Measurements from ENCODE around the gene RAMACL. TPM values are rescaled to one million over a fixed set of nuclear protein-coding genes. Genes with fewer than 3 reads are reported as not detected.

RAMACL gene
- total and polyA plus RNA-seq, 4 donors = 0.22 to 0.59 (median 0.31) TPM

DNA sequence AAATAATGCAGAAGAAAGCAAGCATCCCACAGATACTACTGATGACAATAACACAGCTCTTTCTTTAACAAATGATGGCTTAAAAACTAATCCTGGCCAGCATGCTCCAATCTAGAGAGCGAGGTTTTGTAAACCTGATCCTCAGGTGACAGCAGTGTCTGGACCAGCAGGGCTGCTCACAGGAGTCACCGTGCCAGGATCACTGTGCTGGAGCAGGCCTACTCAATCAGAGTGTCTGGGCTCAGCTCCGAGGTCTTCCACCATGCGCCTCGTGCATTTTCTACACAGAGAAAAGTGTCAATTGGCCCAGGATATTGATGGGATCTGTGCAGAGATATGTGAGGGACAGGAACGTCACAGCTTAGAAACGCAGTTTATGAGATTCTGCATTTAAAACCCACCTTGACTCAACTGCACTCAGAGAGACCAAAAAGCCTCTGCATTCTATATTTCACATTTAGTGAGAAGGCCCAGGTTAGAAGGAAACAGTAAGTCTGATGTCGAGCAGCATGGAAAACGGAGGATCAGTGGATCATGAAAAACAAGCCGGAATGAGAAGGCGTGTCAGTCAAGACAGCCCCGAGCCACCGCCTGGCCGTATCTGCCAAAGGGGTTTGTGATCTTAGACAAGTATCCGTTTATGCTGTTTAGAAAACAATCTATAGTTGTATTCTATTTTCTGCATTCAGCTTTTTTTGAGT lies 7.8 kb downstream of the RAMACL start:
- no peaks in the 10 kb centered on the region for H3K36me3 ChIP-seq (ENCODE audit: control insufficient read depth in 4 of 4, insufficient read depth in 3 of 4, low read depth in 1 of 4, low read length in 3 of 4)
- no peaks in the 10 kb centered on the region for H3K9me3 ChIP-seq (ENCODE audit: control insufficient read depth in 4 of 4, low read length in 3 of 4)
- WGBS = 95% methylated on average over 15 of the region's 15 CpGs
- TF ChIP-seq EGR1 (IDR thresholded peaks at IDR 0.05; ENCODE audit: low read depth in 2 of 2) (no peak), GABPA (IDR thresholded peaks at IDR 0.05 in 1 of 2, conservative IDR thresholded peaks at IDR 0.05 in 1 of 2) (no peak), YY1 (IDR thresholded peaks at IDR 0.05) (no peak)
- H3K9ac ChIP-seq (ENCODE audit: low read depth in 1 of 2, low read length in 2 of 2) = no peak overlapping the region
- H3K4me3 ChIP-seq (ENCODE audit: low read depth in 1 of 3, low read length in 3 of 3) = no peak overlapping the region
- H3K4me1 ChIP-seq (ENCODE audit: control insufficient read depth in 4 of 4, insufficient read depth in 4 of 4, low read length in 3 of 4) = no peaks in the 10 kb centered on the region
- no peaks in the 10 kb centered on the region for H3K27me3 ChIP-seq (ENCODE audit: control insufficient read depth in 4 of 4, insufficient read depth in 4 of 4, low read length in 3 of 4)
- no peak overlapping the region for H3K27ac ChIP-seq (ENCODE audit: low read depth in 1 of 2, low read length in 2 of 2)
- DNase-seq (ENCODE audit: low spot score) = no peak

DNA sequence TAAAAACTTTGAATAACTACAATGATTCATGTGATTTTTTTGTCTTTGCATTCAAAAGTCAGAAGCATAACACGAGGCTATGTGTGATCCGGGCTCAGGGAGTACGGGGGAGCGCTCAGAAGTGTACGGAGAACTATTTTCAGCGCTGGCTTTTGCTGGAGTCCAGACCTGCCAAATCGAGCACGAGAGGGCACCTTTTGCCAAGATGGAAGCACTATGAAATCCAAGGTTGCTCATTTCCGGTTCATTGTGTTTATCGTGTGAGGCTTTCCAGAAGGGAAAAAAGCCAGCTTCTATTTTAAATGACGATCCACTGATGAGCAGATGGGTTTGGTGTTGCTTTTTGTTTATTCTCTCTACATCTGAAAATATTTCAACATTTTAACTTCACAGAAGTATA lies 11.3 kb downstream of the RAMACL start:
- H3K9me3 ChIP-seq (ENCODE audit: control insufficient read depth in 4 of 4, low read length in 3 of 4) = no peaks in the 10 kb centered on the region
- H3K36me3 ChIP-seq (ENCODE audit: control insufficient read depth in 4 of 4, insufficient read depth in 3 of 4, low read depth in 1 of 4, low read length in 3 of 4) = no peaks in the 10 kb centered on the region
- no peak overlapping the region for H3K4me3 ChIP-seq (ENCODE audit: low read depth in 1 of 3, low read length in 3 of 3)
- no peaks in the 10 kb centered on the region for H3K27me3 ChIP-seq (ENCODE audit: control insufficient read depth in 4 of 4, insufficient read depth in 4 of 4, low read length in 3 of 4)
- H3K9ac ChIP-seq (ENCODE audit: low read depth in 1 of 2, low read length in 2 of 2) = no peak overlapping the region
- H3K27ac ChIP-seq (ENCODE audit: low read depth in 1 of 2, low read length in 2 of 2) = no peak overlapping the region
- H3K4me1 ChIP-seq (ENCODE audit: control insufficient read depth in 4 of 4, insufficient read depth in 4 of 4, low read length in 3 of 4) = peaks cover 0 to 2% (median 0%) of the 10 kb centered on the region in 4 donors
- no peak for DNase-seq (ENCODE audit: low spot score)
- 91% methylated on average over 11 of the region's 11 CpGs for WGBS
- TF ChIP-seq EGR1 (IDR thresholded peaks at IDR 0.05; ENCODE audit: low read depth in 2 of 2) (no peak), TAF1 (conservative IDR thresholded peaks at IDR 0.05) (no peak), RAD21 (IDR thresholded peaks at IDR 0.05) (no peak), HNF4A (conservative IDR thresholded peaks at IDR 0.05) (no peak), FOXA1 (IDR thresholded peaks at IDR 0.05) (no peak), SP1 (IDR thresholded peaks at IDR 0.05) (no peak), YY1 (IDR thresholded peaks at IDR 0.05) (no peak), RXRA (IDR thresholded peaks at IDR 0.05) (no peak), JUND (IDR thresholded peaks at IDR 0.05) (no peak)
- TF ChIP-seq, protein P1, sequence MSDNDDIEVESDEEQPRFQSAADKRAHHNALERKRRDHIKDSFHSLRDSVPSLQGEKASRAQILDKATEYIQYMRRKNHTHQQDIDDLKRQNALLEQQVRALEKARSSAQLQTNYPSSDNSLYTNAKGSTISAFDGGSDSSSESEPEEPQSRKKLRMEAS (IDR thresholded peaks at IDR 0.05) = no peak
- TF ChIP-seq, protein P2, sequence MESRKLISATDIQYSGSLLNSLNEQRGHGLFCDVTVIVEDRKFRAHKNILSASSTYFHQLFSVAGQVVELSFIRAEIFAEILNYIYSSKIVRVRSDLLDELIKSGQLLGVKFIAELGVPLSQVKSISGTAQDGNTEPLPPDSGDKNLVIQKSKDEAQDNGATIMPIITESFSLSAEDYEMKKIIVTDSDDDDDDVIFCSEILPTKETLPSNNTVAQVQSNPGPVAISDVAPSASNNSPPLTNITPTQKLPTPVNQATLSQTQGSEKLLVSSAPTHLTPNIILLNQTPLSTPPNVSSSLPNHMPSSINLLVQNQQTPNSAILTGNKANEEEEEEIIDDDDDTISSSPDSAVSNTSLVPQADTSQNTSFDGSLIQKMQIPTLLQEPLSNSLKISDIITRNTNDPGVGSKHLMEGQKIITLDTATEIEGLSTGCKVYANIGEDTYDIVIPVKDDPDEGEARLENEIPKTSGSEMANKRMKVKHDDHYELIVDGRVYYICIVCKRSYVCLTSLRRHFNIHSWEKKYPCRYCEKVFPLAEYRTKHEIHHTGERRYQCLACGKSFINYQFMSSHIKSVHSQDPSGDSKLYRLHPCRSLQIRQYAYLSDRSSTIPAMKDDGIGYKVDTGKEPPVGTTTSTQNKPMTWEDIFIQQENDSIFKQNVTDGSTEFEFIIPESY (IDR thresholded peaks at IDR 0.05) = no peak
- TF ChIP-seq, protein P3, sequence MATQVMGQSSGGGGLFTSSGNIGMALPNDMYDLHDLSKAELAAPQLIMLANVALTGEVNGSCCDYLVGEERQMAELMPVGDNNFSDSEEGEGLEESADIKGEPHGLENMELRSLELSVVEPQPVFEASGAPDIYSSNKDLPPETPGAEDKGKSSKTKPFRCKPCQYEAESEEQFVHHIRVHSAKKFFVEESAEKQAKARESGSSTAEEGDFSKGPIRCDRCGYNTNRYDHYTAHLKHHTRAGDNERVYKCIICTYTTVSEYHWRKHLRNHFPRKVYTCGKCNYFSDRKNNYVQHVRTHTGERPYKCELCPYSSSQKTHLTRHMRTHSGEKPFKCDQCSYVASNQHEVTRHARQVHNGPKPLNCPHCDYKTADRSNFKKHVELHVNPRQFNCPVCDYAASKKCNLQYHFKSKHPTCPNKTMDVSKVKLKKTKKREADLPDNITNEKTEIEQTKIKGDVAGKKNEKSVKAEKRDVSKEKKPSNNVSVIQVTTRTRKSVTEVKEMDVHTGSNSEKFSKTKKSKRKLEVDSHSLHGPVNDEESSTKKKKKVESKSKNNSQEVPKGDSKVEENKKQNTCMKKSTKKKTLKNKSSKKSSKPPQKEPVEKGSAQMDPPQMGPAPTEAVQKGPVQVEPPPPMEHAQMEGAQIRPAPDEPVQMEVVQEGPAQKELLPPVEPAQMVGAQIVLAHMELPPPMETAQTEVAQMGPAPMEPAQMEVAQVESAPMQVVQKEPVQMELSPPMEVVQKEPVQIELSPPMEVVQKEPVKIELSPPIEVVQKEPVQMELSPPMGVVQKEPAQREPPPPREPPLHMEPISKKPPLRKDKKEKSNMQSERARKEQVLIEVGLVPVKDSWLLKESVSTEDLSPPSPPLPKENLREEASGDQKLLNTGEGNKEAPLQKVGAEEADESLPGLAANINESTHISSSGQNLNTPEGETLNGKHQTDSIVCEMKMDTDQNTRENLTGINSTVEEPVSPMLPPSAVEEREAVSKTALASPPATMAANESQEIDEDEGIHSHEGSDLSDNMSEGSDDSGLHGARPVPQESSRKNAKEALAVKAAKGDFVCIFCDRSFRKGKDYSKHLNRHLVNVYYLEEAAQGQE (IDR thresholded peaks at IDR 0.05) = no peak
- TF ChIP-seq, protein P4, sequence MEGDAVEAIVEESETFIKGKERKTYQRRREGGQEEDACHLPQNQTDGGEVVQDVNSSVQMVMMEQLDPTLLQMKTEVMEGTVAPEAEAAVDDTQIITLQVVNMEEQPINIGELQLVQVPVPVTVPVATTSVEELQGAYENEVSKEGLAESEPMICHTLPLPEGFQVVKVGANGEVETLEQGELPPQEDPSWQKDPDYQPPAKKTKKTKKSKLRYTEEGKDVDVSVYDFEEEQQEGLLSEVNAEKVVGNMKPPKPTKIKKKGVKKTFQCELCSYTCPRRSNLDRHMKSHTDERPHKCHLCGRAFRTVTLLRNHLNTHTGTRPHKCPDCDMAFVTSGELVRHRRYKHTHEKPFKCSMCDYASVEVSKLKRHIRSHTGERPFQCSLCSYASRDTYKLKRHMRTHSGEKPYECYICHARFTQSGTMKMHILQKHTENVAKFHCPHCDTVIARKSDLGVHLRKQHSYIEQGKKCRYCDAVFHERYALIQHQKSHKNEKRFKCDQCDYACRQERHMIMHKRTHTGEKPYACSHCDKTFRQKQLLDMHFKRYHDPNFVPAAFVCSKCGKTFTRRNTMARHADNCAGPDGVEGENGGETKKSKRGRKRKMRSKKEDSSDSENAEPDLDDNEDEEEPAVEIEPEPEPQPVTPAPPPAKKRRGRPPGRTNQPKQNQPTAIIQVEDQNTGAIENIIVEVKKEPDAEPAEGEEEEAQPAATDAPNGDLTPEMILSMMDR (IDR thresholded peaks at IDR 0.05; ENCODE audit: low read depth, low read length, missing input control) = no peak
